Cortex of kidney (tissue), 1 donor: ENCODE results near the gene GDF10.

Source experiments
- DNase-seq: peaks from one replicate; lab custom pipeline; 2025; lab: John Stamatoyannopoulos, UW

The GDF10 gene

DNA sequence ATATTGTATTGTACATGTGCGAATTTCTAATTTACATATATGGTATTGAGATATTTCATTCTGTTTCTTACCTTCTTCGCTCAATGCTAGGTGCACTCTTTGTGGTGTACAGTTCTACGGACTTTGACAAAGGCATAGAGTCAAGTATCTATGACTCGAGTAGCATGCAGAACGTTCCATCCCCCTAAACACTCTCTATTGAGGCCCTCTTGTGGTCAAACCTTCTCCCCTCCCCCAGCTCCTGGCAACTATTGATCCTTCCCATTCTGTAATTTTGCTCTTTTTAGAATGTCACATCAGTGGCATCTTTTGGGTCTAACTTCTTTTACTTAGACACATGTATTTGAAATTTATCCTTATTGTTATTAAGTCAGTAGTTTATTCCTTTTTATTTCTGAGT, 30.7 kb upstream of the GDF10 start:
- DNase-seq, result no peak

GRCh38 chr10:47276071-47276470, 23.9 kb upstream of the GDF10 start:
- no peak for DNase-seq

DNA sequence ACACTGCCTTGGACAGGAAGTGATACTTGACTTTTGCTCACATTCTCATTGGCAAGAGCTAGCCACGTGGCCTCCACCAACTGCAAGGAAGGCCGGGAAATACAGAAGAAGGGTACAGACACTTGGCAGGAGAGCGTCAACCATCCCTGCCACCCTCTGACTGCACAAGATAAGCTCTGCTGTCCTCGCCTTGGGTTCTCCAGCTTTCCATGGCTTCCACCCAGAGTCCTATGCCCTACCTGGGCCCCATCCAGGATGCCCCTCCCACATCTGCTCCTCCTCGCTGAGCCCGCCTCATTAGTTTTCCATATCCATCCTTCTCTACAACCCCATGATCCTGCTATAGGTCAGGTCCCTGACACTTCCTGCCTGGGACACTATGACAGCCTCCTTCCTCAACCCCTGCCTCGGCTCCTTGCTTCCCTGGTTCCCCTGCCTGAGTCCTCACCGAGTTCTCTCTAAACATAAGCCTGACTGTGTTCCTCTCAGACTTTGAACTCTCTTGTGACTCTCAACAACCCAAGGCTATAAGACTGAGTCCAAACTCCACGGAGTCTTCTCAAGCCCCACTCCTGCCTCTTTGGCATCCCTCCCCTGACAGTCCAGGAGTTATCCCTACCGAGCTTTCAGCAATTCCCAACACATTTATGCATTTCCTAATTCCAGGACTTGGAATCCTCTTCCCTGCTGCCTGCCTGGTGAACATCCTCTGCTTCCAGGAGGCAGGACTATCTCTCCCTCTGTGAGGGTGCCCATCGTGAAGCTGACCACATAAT, 23.2 kb upstream of the GDF10 start:
- no peak for DNase-seq

GRCh38 chr10:47277352-47278151, 22.4 kb upstream of the GDF10 start:
- no peak for DNase-seq

DNA sequence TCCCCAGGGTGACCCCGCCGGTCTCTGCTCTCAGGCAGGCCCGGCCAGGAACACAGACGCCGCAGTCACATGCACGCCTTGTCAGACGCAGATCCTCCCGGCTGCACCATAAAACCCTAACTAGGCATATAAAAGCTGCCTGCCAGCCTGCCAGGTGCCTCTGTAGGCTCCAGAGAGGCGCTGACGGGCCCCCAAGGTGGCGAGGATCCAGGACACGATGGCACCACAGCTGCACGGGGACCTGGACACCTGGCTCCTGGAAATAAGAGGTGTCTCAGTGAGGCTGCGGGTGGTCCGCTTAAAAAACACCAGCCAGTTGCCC, 21.9 kb upstream of the GDF10 start:
- no peak for DNase-seq

GRCh38 chr10:47278720-47279119, 21.3 kb upstream of the GDF10 start:
- DNase-seq, result no peak

GRCh38 chr10:47279276-47279675, 20.7 kb upstream of the GDF10 start:
- no peak for DNase-seq

GRCh38 chr10:47282005-47282656, 17.9 kb upstream of the GDF10 start:
- no peak for DNase-seq

DNA sequence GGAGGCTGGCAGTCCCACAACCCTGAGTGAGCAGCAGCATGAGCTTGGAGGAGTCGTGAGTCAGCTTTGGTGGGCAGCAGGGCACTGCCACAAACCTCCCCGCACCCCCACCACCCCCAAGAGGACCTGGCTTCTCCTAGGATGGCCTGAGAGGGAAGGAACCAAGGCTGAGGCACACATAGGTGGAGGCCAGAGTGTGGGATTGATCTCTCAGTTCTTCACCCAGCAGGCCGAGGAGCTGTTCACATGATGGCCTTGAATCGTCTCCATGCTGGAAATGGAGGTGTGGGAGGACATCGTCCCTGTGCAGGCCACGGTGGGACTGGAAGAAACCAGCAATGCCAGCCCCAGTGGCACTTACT, 17.4 kb upstream of the GDF10 start:
- DNase-seq, result no peak

GRCh38 chr10:47283101-47283630, 16.8 kb upstream of the GDF10 start:
- no peak for DNase-seq

DNA sequence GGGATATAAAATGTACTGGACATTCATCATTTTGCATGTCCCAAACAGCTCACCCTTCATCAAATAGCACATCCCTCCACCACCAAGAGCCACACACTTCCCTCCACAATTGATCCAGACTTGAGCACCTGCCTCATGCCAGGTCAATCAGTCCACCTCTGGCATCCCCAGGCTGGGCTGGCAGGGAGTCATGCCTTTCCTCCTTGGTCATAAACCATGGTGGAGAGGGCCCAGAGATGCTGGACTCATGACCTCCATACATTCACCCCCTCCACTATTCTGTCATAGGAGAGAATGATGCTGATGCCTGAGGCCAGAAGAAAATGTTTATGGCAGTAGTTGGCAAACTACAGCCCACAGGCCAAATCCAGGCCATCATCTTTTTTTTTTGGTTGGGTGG, 16.1 kb upstream of the GDF10 start:
- no peak for DNase-seq

- no peak for DNase-seq
These were observed 14.4 kb upstream of the GDF10 start for GRCh38 chr10:47285381-47286115.

DNA sequence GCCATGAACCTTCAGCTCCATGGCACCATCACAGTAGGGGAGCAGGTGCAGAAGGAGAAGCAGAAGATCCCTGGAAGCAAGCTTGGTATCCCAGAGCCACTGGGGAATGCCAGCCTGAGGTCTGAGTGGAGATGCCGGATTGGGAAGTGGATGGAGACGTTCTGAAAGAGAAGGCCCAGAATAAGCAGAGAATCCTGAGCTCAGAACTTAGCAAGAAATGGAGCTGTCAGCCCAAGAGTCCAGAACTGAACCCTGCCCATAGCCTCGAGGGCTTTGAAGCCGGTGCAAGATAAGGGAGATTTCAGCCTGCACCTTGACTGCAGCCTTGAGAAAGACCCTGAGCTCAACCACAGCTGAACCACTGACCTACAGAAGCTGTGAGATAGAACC, 13.9 kb upstream of the GDF10 start:
- no peak for DNase-seq

GRCh38 chr10:47286591-47287315, 13.2 kb upstream of the GDF10 start:
- DNase-seq, result no peak

GRCh38 chr10:47287365-47287802, 12.6 kb upstream of the GDF10 start:
- DNase-seq, result no peak

- no peak for DNase-seq
These were observed 12.2 kb upstream of the GDF10 start for GRCh38 chr10:47287805-47288204.

DNA sequence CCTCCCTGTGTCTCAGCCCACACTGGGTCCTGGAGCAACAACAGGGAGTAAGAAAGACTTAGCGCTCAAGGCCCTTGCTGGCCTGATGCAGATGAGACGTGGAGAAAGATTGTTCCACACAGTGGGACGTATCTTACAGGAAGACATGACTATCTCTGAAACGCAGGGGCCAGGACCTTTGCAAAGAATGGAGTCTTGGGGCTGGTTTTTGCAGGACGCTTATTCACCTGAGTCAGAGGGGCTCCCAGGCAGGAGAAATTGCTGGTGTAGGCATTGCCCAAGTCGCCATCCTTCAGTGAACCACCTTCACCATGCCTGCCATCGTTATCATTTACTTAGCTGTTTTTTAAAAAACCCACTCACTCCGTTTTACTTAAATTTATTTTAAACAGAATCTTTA, 11.8 kb upstream of the GDF10 start:
- no peak for DNase-seq

DNA sequence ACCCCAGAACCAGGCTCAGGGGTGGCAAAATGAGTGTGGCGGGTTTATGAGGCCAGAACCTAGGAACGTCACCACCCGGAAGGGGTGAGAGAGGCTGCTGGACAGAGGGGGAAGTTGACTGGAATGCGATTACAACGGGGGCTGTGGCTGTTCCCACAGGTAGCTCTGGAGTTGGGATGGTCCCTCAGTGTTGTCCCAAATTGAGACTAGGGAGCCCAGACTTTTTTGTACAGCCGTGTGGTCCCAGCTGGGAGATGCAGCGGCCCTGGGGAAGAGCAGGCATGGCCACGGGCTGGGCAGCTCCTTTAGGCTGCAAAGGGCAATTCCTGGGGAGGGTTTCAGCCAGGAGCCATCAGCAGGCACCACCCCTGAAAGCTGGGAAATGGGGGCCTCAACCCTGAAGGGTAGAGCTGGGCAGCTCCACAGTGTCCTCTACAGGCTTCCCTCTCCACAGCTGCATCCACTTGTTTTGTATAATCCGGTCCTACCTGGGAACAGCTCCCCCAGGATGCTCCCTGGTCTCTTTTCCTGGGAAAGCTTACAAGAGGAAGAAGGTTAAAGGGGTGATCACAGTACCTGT, 11.0 kb upstream of the GDF10 start:
- DNase-seq, result no peak

DNA sequence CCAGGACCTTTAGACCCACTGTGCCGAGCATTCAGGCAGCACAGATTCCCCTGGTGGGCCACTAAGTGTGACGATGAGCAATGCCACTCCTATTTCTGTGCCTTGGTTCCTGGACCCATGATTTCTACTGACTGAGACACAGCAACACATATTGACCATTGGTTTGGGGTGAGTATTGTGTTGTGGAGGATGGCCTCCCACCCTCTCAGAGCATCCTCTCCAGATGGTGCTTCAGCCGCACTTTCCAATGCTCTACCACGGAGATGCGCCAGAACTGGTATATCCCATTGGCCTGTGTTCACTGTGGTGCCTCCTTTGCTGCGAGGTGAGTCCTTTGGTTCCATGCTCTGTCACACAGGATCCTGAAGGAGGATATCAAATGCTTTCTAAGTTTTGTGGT, 10.1 kb upstream of the GDF10 start:
- no peak for DNase-seq

GRCh38 chr10:47290338-47290737, 9.7 kb upstream of the GDF10 start:
- DNase-seq, result no peak

GRCh38 chr10:47291682-47292081, 8.3 kb upstream of the GDF10 start:
- DNase-seq, result no peak
